IMR-90 (cell line): ENCODE data around the gene GPC5. TPM values are rescaled to one million over a fixed set of nuclear protein-coding genes. Genes with fewer than 3 reads are reported as not detected.
A peak's percentile ranks its signal among the peaks of the same experiment; 100 is the strongest.

Source experiments
- ATAC-seq: fragments of 200-7000 bp; cut with Tn5 transposase; 2 replicates; pipeline ENCODE4 v1.9.1; 2020; ENCODE audit warnings: low read depth, mild to moderate bottlenecking, moderate library complexity
- BruUV-seq: library from RNA; stranded (reverse); fragments of 400-500 nt; replicated peaks from 2 replicates; lab custom pipeline; 2021; lab: Mats Ljungman, UMichigan
- CTCF ChIA-PET: fragments of 300-600 bp; formaldehyde crosslinking; extraction: SDS; loops from one replicate; lab custom pipeline; 2021; ENCODE audit warnings: antibody characterized with exemption; lab: Yijun Ruan, JAX
- POLR2A ChIA-PET: fragments of 300-600 bp; sonication (Branson Sonifier 250); formaldehyde crosslinking; loops from one replicate; lab custom pipeline; 2022; ENCODE audit warnings: antibody characterized with exemption; ENCODE audit not compliant: unreplicated experiment; lab: Charles Lee
- DNase-seq: peaks from one replicate; pipeline ENCODE4 v3.0.0; 2013
- H2AFZ ChIP-seq: replicated peaks from 2 replicates; pipeline ENCODE3; 2013; ENCODE audit warnings: low read length, mild to moderate bottlenecking; ENCODE audit not compliant: poor library complexity
- H2AK5ac ChIP-seq: 2 replicates; pipeline ENCODE4 v1.6.1; 2013; ENCODE audit warnings: low read depth, low read length, inconsistent platforms
- H2AK9ac ChIP-seq: replicated peaks from 2 replicates; pipeline ENCODE3; 2013; ENCODE audit warnings: mild to moderate bottlenecking, low read depth, low read length, moderate library complexity; ENCODE audit not compliant: poor library complexity
- H2BK120ac ChIP-seq: 2 replicates; pipeline ENCODE4 v1.6.1; 2013; ENCODE audit warnings: low read depth, low read length, inconsistent platforms
- H2BK15ac ChIP-seq: 3 replicates; pipeline ENCODE4 v1.6.1; 2013; ENCODE audit warnings: low read depth, low read length, inconsistent platforms
- H2BK20ac ChIP-seq: 2 replicates; pipeline ENCODE4 v1.6.1; 2013; ENCODE audit warnings: low read depth, mild to moderate bottlenecking, inconsistent platforms, low read length, moderate library complexity
- H2BK5ac ChIP-seq: 2 replicates; pipeline ENCODE4 v1.6.1; 2013; ENCODE audit warnings: mild to moderate bottlenecking, low read depth, low read length, inconsistent platforms; ENCODE audit not compliant: poor library complexity, severe bottlenecking
- H3K14ac ChIP-seq: replicated peaks from 2 replicates; pipeline ENCODE4 v1.6.1; 2013; ENCODE audit warnings: low read depth, low read length, inconsistent platforms
- H3K18ac ChIP-seq: 2 replicates; pipeline ENCODE4 v1.6.1; 2013; ENCODE audit warnings: low read depth, low read length, control low read depth
- H3K23ac ChIP-seq: 2 replicates; pipeline ENCODE4 v1.6.1; 2013; ENCODE audit warnings: low read depth, low read length, inconsistent platforms
- H3K27ac ChIP-seq: 2 replicates; pipeline ENCODE4 v1.5.1; 2013; ENCODE audit warnings: mild to moderate bottlenecking, control low read depth, low read length; ENCODE audit not compliant: insufficient read depth
- H3K27me3 ChIP-seq: 2 replicates; pipeline ENCODE4 v1.6.1; 2013; ENCODE audit warnings: low read length; ENCODE audit not compliant: control insufficient read depth, insufficient read depth
- H3K36me3 ChIP-seq: 2 replicates; pipeline ENCODE4 v1.6.1; 2013; ENCODE audit warnings: low read length, mixed read lengths; ENCODE audit not compliant: control insufficient read depth, insufficient read depth
- H3K4ac ChIP-seq: 2 replicates; pipeline ENCODE4 v1.6.1; 2013; ENCODE audit warnings: low read depth, low read length, inconsistent platforms
- H3K4me1 ChIP-seq: 2 replicates; pipeline ENCODE4 v1.6.1; 2013; ENCODE audit warnings: low read length, mixed read lengths; ENCODE audit not compliant: control insufficient read depth, insufficient read depth
- H3K4me2 ChIP-seq: 2 replicates; pipeline ENCODE4 v1.6.1; 2013; ENCODE audit warnings: low read depth, mild to moderate bottlenecking, control low read depth, low read length, moderate library complexity
- H3K4me3 ChIP-seq: 2 replicates; pipeline ENCODE4 v1.5.1; 2013; ENCODE audit warnings: low read depth, mild to moderate bottlenecking, control low read depth, low read length, moderate library complexity; ENCODE audit not compliant: insufficient read depth
- H3K56ac ChIP-seq: 2 replicates; pipeline ENCODE4 v1.6.1; 2013; ENCODE audit warnings: low read length, inconsistent platforms; ENCODE audit not compliant: insufficient read depth; ENCODE audit errors: extremely low read depth
- H3K79me1 ChIP-seq, 2 experiments: 2 replicates each; pipeline ENCODE4 v1.6.1; 2013; ENCODE audit warnings: low read length in 2 of 2, inconsistent platforms in 1 of 2, low read depth in 1 of 2
- H3K9ac ChIP-seq: 2 replicates; pipeline ENCODE4 v1.6.1; 2013; ENCODE audit warnings: low read depth, low read length, control low read depth
- H3K9me1 ChIP-seq: 2 replicates; pipeline ENCODE4 v1.6.1; 2013; ENCODE audit warnings: low read length, inconsistent platforms; ENCODE audit not compliant: insufficient read depth
- H3K9me3 ChIP-seq: 2 replicates; pipeline ENCODE4 v1.6.1; 2013; ENCODE audit warnings: low read length; ENCODE audit not compliant: control insufficient read depth, insufficient read depth
- H4K20me1 ChIP-seq: 2 replicates; pipeline ENCODE4 v1.6.1; 2013; ENCODE audit warnings: low read length, inconsistent platforms; ENCODE audit not compliant: insufficient read depth
- H4K5ac ChIP-seq: 2 replicates; pipeline ENCODE4 v1.6.1; 2013; ENCODE audit warnings: mild to moderate bottlenecking, low read depth, low read length, control low read depth
- H4K8ac ChIP-seq, 2 experiments: 2 replicates each; pipeline ENCODE4 v1.6.1; 2013; ENCODE audit warnings: low read depth in 2 of 2, low read length in 2 of 2, control low read depth in 1 of 2, inconsistent platforms in 1 of 2
- H4K91ac ChIP-seq: 2 replicates; pipeline ENCODE4 v1.6.1; 2013; ENCODE audit warnings: low read depth, low read length, inconsistent platforms; ENCODE audit not compliant: insufficient read depth
- BHLHE40 ChIP-seq: fragments of 150-350 bp; IDR thresholded peaks from 2 replicates; pipeline ENCODE4 v1.6.1; 2016; ENCODE audit warnings: mild to moderate bottlenecking, low read depth, low read length
- MAFK ChIP-seq: IDR thresholded peaks from 2 replicates; pipeline ENCODE4 v1.6.1; 2012; ENCODE audit warnings: low read depth, low read length, improper control_type of control experiment
- WGBS, 2 experiments: methylation state at CpG; one replicate each; pipeline versions ENCODE4 v1.1.5 to v1.1.7; 2013; ENCODE audit warnings: missing lambda C conversion rate in 2 of 2; ENCODE audit not compliant: insufficient read length in 1 of 2; ENCODE audit errors: extremely low coverage in 2 of 2; 5-methylcytosine and 5-hydroxymethylcytosine counted together
- dilution Hi-C: fragments of 300-500 bp; cut with HindIII; formaldehyde crosslinking; loops from one replicate; pipeline ENCODE4 v1.14.3; 2018; ENCODE audit warnings: low sequenced_read_pairs; ENCODE audit not compliant: unreplicated experiment
- in situ Hi-C: fragments of 300-500 bp; cut with MboI; formaldehyde crosslinking; loops from 3 replicates; pipeline ENCODE4 v1.14.3; 2019; ENCODE audit warnings: low sequenced_read_pairs, inconsistent platforms, mixed read lengths
- intact Hi-C: fragments of 100-400 bp; cut with micrococcal nuclease; formaldehyde crosslinking; loops from 2 replicates; pipeline ENCODE4 v1.10.0; 2022
- polyA plus RNA-seq, 3 experiments: library from polyadenylated mRNA; depleted of rRNA; stranded (reverse); fragments of >200 nt; gene quantifications; 2 replicates each; pipeline ENCODE4 v1.2.3, GENCODE V29; 2012; ENCODE audit warnings: low replicate concordance in 1 of 3
- total RNA-seq: library from RNA; depleted of rRNA; stranded (reverse); fragments of >200 nt; gene quantifications from 2 replicates; pipeline ENCODE4 v1.2.3, GENCODE V29; 2012

Gene GPC5
- total and polyA plus RNA-seq, 2 of the 4 experiments (the other 2 are of a cell fraction), result 0.94 to 1.8 TPM

DNA sequence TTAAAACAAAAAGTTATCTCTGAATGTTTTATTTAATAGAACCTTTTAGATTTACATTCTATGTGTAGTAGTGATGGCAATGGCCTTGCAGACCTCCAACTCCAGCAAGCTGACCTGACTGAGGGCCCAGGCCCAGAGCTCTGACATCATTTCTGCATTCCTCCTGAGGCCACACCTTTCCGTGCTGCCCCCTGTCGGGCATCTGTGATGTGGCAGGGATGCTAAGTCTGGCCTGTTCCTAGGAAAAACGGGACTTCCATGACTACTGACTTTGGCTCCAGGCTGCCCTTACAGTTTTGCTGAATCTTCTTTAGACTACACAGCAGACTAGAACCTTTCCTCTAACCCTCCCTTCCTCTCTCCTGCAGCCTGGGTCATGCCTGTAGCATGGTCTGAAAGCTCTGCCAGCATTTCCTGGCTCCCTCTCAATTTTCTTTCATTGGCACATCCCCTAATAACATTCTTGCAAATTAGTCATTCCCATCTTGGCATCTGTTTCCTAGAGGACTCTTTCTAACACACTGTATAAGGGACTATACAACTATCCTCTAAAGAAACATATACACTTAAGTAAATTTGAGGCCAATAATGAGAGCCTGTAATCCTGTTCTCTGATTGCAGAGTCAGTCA is 249.1 kb downstream of the GPC5 start:
- no peak overlapping the region for H3K56ac ChIP-seq
- no peaks in the 10 kb centered on the region for H3K36me3 ChIP-seq
- H4K8ac ChIP-seq, result no peak overlapping the region
- no peak overlapping the region for H4K5ac ChIP-seq
- H3K18ac ChIP-seq, result no peak overlapping the region
- H2AFZ ChIP-seq, result no peak overlapping the region
- ChIA-PET CTCF (no interaction called here), POLR2A (no interaction called here)
- ATAC-seq, result no peak
- no peak overlapping the region for H2BK20ac ChIP-seq
- no peak overlapping the region for H3K9ac ChIP-seq
- H3K23ac ChIP-seq, result no peak overlapping the region
- no peaks in the 10 kb centered on the region for H4K20me1 ChIP-seq
- in situ Hi-C loops (no loop called here), dilution Hi-C loops (no loop called here), intact Hi-C loops (no loop called here)
- H3K14ac ChIP-seq, result no peak overlapping the region
- no peaks in the 10 kb centered on the region for H3K27me3 ChIP-seq
- no peak overlapping the region for H4K91ac ChIP-seq
- no peak overlapping the region for H2AK5ac ChIP-seq
- H2AK9ac ChIP-seq, result no peak overlapping the region
- H2BK15ac ChIP-seq, result no peak overlapping the region
- TF ChIP-seq BHLHE40 (no peak), MAFK (no peak)
- peak; percentile 12 for DNase-seq
- no peak overlapping the region for H3K4me3 ChIP-seq
- no peaks in the 10 kb centered on the region for H3K79me1 ChIP-seq
- H3K4me2 ChIP-seq, result no peak overlapping the region
- H3K27ac ChIP-seq, result no peak overlapping the region
- 60% methylated on average over 1 of the region's 3 CpGs; no CpG with 5 or more reads in 1 of the 2 experiments for WGBS, 2 experiments
- H3K4ac ChIP-seq, result no peak overlapping the region
- no peak overlapping the region for H2BK5ac ChIP-seq
- no peak overlapping the region for H2BK120ac ChIP-seq
- no peaks in the 10 kb centered on the region for H3K9me3 ChIP-seq
- no peaks in the 10 kb centered on the region for H3K4me1 ChIP-seq
- BruUV-seq, result no TSS peak
- H3K9me1 ChIP-seq, result no peaks in the 10 kb centered on the region
